Measurements from ENCODE around the gene DCK.

GRCh38 chr4:70958681-70959080, 34.8 kb upstream of the DCK start:
- TF ChIP-seq CTCF (IDR thresholded peaks at IDR 0.05): no peak
- TF ChIP-seq POLR2A (IDR thresholded peaks at IDR 0.05): no peak
